HG02798 (cell line): ENCODE data around the gene MFSD6L.

Source experiments
- ATAC-seq: cut with Tn5 transposase; IDR thresholded peaks from one replicate; pipeline ENCODE4 v1.9.1; 2021; ENCODE audit warnings: mild to moderate bottlenecking; ENCODE audit not compliant: unreplicated experiment, poor library complexity

MFSD6L gene

GRCh38 chr17:8753136-8753975 is 45.8 kb downstream of the MFSD6L start:
- no peak for ATAC-seq

- no peak for ATAC-seq
Measured at GRCh38 chr17:8749616-8750015, 49.5 kb downstream of the MFSD6L start.

GRCh38 chr17:8747742-8748141 is 51.4 kb downstream of the MFSD6L start:
- ATAC-seq: no peak
